WERI-Rb-1 (cell line): ENCODE data around the gene EIF1AD.

Experiments
- DNase-seq: peaks from one replicate; pipeline ENCODE4 v3.0.0-alpha.2; 2020
- H3K27ac ChIP-seq: fragments of 250-450 bp; sonication (Bioruptor Pico); 2 replicates; pipeline ENCODE4 v1.5.1; 2020; ENCODE audit warnings: mild to moderate bottlenecking, moderate library complexity
- H3K27me3 ChIP-seq: fragments of 250-450 bp; sonication (Bioruptor Pico); 2 replicates; pipeline ENCODE4 v1.5.1; 2021; ENCODE audit warnings: mild to moderate bottlenecking, low read depth, moderate library complexity; ENCODE audit not compliant: insufficient read depth, severe bottlenecking
- H3K36me3 ChIP-seq: fragments of 250-450 bp; sonication (Bioruptor Pico); 2 replicates; pipeline ENCODE4 v1.5.1; 2020; ENCODE audit warnings: mild to moderate bottlenecking, moderate library complexity
- H3K4me3 ChIP-seq: 2 replicates; pipeline ENCODE4 v1.5.1; 2011; ENCODE audit warnings: low read depth, mild to moderate bottlenecking, control low read depth, low read length
- H3K9me3 ChIP-seq: fragments of 250-450 bp; sonication (Bioruptor Pico); 2 replicates; pipeline ENCODE4 v1.5.1; 2021; ENCODE audit warnings: mild to moderate bottlenecking, moderate library complexity; ENCODE audit not compliant: severe bottlenecking
- TF ChIP-seq, protein P1 (sequence below): IDR thresholded peaks from 2 replicates; pipeline ENCODE4 v1.5.1; 2011; ENCODE audit warnings: low read depth, mild to moderate bottlenecking, control low read depth, inconsistent platforms, low read length

The EIF1AD gene

DNA sequence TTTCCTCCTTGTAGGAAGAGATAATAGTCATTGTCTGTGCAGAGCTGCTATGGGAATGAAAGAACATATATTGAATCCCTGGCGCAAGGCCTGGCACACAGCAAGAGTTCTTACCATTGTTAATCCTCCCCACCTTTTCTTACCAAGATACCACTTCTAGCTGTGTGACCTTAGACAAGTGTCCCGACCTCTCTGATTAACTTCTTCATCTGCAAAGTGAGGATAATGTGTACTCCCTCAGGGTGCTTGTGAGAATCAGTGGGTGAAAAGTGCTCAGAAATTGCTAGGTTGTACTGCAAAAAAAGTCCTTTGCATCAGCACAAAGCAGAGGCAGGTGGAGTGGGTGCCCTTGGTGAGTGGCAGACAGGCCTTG lies 6.1 kb upstream of the EIF1AD start:
- Histone ChIP-seq H3K27ac (peak overlapping the region; percentile 71), H3K9me3 (no peaks in the 10 kb centered on the region), H3K36me3 (peaks cover 22% of the 10 kb centered on the region), H3K4me3 (no peak overlapping the region), H3K27me3 (no peaks in the 10 kb centered on the region)
- DNase-seq, result no peak
- TF ChIP-seq, protein P1, sequence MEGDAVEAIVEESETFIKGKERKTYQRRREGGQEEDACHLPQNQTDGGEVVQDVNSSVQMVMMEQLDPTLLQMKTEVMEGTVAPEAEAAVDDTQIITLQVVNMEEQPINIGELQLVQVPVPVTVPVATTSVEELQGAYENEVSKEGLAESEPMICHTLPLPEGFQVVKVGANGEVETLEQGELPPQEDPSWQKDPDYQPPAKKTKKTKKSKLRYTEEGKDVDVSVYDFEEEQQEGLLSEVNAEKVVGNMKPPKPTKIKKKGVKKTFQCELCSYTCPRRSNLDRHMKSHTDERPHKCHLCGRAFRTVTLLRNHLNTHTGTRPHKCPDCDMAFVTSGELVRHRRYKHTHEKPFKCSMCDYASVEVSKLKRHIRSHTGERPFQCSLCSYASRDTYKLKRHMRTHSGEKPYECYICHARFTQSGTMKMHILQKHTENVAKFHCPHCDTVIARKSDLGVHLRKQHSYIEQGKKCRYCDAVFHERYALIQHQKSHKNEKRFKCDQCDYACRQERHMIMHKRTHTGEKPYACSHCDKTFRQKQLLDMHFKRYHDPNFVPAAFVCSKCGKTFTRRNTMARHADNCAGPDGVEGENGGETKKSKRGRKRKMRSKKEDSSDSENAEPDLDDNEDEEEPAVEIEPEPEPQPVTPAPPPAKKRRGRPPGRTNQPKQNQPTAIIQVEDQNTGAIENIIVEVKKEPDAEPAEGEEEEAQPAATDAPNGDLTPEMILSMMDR, result no peak

DNA sequence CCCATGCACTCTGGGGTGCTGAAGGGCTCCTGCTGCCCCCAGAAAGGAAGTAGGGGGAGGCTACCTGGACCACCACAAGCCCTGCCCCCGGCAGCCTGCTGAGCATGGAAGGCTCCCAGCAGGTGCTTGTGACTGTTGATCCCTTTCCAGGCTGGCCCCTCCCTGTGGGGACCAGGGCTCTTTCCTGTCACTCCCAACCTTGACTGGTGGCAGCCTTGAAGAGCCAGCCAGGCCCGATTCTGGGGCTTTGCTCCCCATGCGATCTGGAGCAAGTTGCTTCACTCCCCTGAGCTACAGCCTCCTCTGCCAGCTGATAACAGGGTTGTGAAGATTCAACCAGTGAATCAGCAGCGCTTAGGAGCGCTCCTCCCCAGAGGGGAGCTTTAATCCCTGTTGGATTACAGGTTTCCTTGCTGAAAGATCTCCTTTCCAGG lies 5.3 kb upstream of the EIF1AD start:
- Histone ChIP-seq H3K27me3 (no peaks in the 10 kb centered on the region), H3K9me3 (no peaks in the 10 kb centered on the region), H3K27ac (peak overlapping the region; percentile 71), H3K36me3 (peaks cover 22% of the 10 kb centered on the region), H3K4me3 (peak overlapping the region; percentile 22; the same call in 1 of the 2 replicates)
- peak; percentile 81 for DNase-seq
- TF ChIP-seq, protein P1, result no peak

DNA sequence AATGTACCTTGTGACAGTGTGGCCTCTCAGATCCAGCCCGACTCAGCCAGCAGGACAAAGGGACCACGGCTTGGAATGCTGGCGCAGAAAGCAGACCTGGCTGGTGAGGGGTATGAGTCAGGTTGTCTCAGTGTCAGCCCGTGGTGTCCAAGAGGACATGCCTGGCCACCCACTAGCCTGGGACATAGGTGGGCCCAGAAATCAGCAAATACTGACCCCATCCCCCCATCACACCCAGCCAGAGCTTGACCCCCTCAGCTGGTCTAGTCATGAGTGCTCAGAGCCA lies 4.9 kb upstream of the EIF1AD start:
- Histone ChIP-seq H3K27me3 (no peaks in the 10 kb centered on the region), H3K36me3 (peaks cover 22% of the 10 kb centered on the region), H3K4me3 (peak overlapping the region; percentile 22; the same call in 1 of the 2 replicates), H3K9me3 (no peaks in the 10 kb centered on the region), H3K27ac (peak overlapping the region; percentile 71)
- TF ChIP-seq, protein P1, result no peak
- no peak for DNase-seq

DNA sequence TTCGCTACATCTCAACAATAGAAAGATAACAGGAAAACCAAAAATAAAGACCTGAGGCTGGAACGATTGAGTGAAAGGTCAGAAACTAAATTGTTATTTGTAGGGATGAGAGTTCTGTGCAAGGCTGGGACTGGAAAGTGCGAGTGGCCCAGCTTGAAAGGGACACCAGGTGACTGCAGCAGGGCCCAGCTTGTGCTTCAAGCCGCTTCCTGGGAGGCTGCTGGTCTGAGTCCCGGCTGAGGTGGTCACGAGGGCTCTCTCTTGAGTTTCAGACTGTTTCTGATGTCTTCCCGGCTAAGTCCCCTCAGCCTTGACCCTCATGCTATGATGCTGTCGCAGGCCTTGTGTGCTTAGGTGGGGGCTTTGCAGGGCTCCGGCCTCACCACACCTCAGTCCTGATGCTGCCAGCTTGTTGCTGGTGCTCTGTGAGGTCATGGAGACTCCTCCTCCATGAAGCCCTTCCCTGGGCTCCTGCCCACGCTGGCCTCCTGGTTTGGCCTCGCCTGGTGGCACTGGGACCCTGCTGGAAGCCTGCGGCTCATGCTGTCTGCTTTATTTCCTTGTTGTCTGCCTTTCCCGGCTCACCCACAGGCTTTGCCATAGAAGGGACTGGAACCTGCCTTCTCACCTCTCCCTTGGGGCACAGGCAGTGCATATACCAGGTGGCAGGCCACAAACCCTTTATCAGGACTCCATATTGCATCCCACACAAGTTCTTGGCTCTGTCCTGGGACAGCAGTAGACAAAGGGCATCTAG lies 4.4 kb upstream of the EIF1AD start:
- H3K9me3 ChIP-seq, result no peaks in the 10 kb centered on the region
- H3K27ac ChIP-seq, result peak overlapping the region; percentile 71
- peaks cover 22% of the 10 kb centered on the region for H3K36me3 ChIP-seq
- H3K4me3 ChIP-seq, result no peak overlapping the region
- H3K27me3 ChIP-seq, result no peaks in the 10 kb centered on the region
- DNase-seq, result no peak
- TF ChIP-seq, protein P1, result no peak

DNA sequence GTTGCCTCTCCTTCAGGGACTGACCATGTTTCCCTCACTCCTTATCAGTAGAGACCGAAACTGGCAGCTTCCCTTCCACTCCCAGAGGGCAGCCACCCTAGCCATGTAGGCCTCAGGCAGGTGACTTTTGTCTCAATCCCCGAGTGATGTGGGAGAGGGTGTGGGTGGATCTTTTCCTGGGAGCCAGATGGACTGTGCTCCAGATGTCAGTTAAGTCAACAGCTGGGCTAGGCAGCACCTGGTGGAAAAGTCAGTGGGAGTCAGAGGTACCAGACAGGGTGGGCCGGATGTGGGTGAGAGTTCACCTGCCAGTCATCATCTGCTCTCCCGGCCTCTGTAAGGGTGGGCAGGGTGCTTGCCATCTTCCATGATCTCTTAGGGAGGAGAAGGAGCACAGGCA lies 2.2 kb upstream of the EIF1AD start:
- no peak overlapping the region for H3K27ac ChIP-seq
- H3K9me3 ChIP-seq, result no peaks in the 10 kb centered on the region
- no peaks in the 10 kb centered on the region for H3K27me3 ChIP-seq
- no peak for DNase-seq
- TF ChIP-seq, protein P1, result no peak
- no peak overlapping the region for H3K4me3 ChIP-seq
- H3K36me3 ChIP-seq, result peaks cover 36% of the 10 kb centered on the region

DNA sequence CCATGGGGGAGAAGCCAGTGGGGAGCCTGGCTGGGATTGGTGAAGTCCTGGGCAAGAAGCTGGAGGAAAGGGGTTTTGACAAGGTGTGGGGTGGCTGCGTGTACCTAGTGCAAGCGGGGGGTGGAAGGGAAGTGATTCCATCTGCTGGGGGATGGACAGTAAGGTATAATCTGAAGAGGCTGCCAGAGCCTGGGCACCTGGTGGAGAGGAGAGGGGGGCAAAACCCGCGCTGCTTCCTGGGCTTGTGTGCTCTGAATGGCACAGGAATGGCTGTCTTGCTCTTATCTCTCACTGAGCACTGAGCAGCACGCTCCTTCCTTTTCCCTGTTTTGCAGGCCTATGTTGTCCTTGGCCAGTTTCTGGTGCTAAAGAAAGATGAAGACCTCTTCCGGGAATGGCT lies 1.3 kb upstream of the EIF1AD start:
- H3K27ac ChIP-seq, result peak overlapping the region; percentile 95
- peaks cover 45% of the 10 kb centered on the region for H3K36me3 ChIP-seq
- DNase-seq, result no peak
- H3K4me3 ChIP-seq, result peak overlapping the region; percentile 87
- H3K27me3 ChIP-seq, result no peaks in the 10 kb centered on the region
- no peaks in the 10 kb centered on the region for H3K9me3 ChIP-seq
- TF ChIP-seq, protein P1, result no peak
